ENCODE measurements around the gene DNASE1. TPM values are rescaled to one million over a fixed set of nuclear protein-coding genes. Genes with fewer than 3 reads are reported as not detected.
A peak's percentile ranks its signal among the peaks of the same experiment; 100 is the strongest.

The DNASE1 gene
- total RNA-seq, 4 donors from 2014 or later, result 2.5 to 7.3 (median 3.5) TPM

- H3K36me3 ChIP-seq, result peaks cover 0 to 15% of the 10 kb centered on the region in 2 donors
- H3K4me1 ChIP-seq, result peaks cover 10 to 13% of the 10 kb centered on the region in 2 donors
- intact Hi-C loops (cut with DNase I; ENCODE audit: low total_unique reads) (no loop called here), in situ Hi-C loops (cut with MboI; ENCODE audit: low sequenced_read_pairs in 4 of 4) (no loop called here)
- no peak overlapping the region for H3K27ac ChIP-seq
- no peak for TF ChIP-seq POLR2A (IDR thresholded peaks at IDR 0.05)
- TF ChIP-seq CTCF (IDR thresholded peaks at IDR 0.05 in 4 of 5, conservative IDR thresholded peaks at IDR 0.05 in 1 of 5), result no peak
- DNase-seq (peak in 1 of 2 donors; percentile 1), ATAC-seq (no peak)
- H3K9me3 ChIP-seq, result no peaks in the 10 kb centered on the region
- no peak overlapping the region for H3K4me3 ChIP-seq
- H3K27me3 ChIP-seq, result no peaks in the 10 kb centered on the region
These were observed 3.7 kb upstream of the DNASE1 start for GRCh38 chr16:3650631-3651265.

- ATAC-seq, result no peak
- Histone ChIP-seq H3K27ac (no peak overlapping the region), H3K9me3 (no peaks in the 10 kb centered on the region), H3K27me3 (no peaks in the 10 kb centered on the region), H3K36me3 (peaks cover 0 to 18% of the 10 kb centered on the region in 2 donors), H3K4me3 (no peak overlapping the region), H3K4me1 (peaks cover 3% of the 10 kb centered on the region in 2 donors)
- TF ChIP-seq POLR2A (IDR thresholded peaks at IDR 0.05) (no peak), CTCF (IDR thresholded peaks at IDR 0.05 in 4 of 5, conservative IDR thresholded peaks at IDR 0.05 in 1 of 5) (no peak)
- intact Hi-C loops (cut with DNase I; ENCODE audit: low total_unique reads), result no loop called here
- DNase-seq, result peak in 1 of 2 donors; percentile 3
- in situ Hi-C loops (cut with MboI; ENCODE audit: low sequenced_read_pairs in 4 of 4), result no loop called here
These were observed 2.8 kb upstream of the DNASE1 start for GRCh38 chr16:3651461-3652372.

GRCh38 chr16:3652373-3653195, 1.9 kb upstream of the DNASE1 start:
- intact Hi-C loops (cut with DNase I; ENCODE audit: low total_unique reads) (no loop called here), in situ Hi-C loops (cut with MboI; ENCODE audit: low sequenced_read_pairs in 4 of 4) (no loop called here)
- no peak for ATAC-seq
- TF ChIP-seq POLR2A (IDR thresholded peaks at IDR 0.05), result no peak
- DNase-seq, result peak in 1 of 2 donors; percentile 8
- no peaks in the 10 kb centered on the region for H3K4me1 ChIP-seq
- no peaks in the 10 kb centered on the region for H3K27me3 ChIP-seq
- no peak overlapping the region for H3K4me3 ChIP-seq
- peaks cover 0 to 27% of the 10 kb centered on the region in 2 donors for H3K36me3 ChIP-seq
- H3K9me3 ChIP-seq, result no peaks in the 10 kb centered on the region
- no peak overlapping the region for H3K27ac ChIP-seq

GRCh38 chr16:3655030-3655395, 522 bp downstream of the DNASE1 start:
- Histone ChIP-seq H3K4me1 (no peaks in the 10 kb centered on the region), H3K36me3 (peaks cover 0 to 50% of the 10 kb centered on the region in 2 donors), H3K27ac (no peak overlapping the region), H3K9me3 (no peaks in the 10 kb centered on the region), H3K4me3 (no peak overlapping the region), H3K27me3 (no peaks in the 10 kb centered on the region)
- TF ChIP-seq POLR2A (IDR thresholded peaks at IDR 0.05), result no peak
- TF ChIP-seq CTCF (IDR thresholded peaks at IDR 0.05 in 4 of 5, conservative IDR thresholded peaks at IDR 0.05 in 1 of 5), result no peak
- in situ Hi-C loops (cut with MboI; ENCODE audit: low sequenced_read_pairs in 4 of 4) (no loop called here), intact Hi-C loops (cut with DNase I; ENCODE audit: low total_unique reads) (no loop called here)
- peak in 1 of 2 donors; percentile 5 for DNase-seq
- ATAC-seq, result no peak

All from gastrocnemius medialis (tissue), 4 donors.